Thymus (tissue), 11 donors: ENCODE measurements around the gene MORF4L2. TPM values are rescaled to one million over a fixed set of nuclear protein-coding genes. Genes with fewer than 3 reads are reported as not detected.

Experiments used
- DNase-seq, 9 donors: peaks; one replicate each; pipeline ENCODE4 v3.0.0-alpha.2; 2013; ENCODE audit warnings: low spot score in 9 of 9, low read depth in 6 of 9, missing footprints in 1 of 9
- H3K27ac ChIP-seq, 2 donors: one replicate each; pipeline ENCODE4 v1.5.1; 2013; ENCODE audit warnings: control low read depth in 1 of 2, low read depth in 1 of 2, low read length in 1 of 2, mild to moderate bottlenecking in 1 of 2, moderate library complexity in 1 of 2
- H3K27me3 ChIP-seq, 2 donors: one replicate each; pipeline ENCODE4 v1.5.1; 2013; ENCODE audit warnings: low read length in 1 of 2; ENCODE audit not compliant: control insufficient read depth in 2 of 2, insufficient read depth in 1 of 2
- H3K36me3 ChIP-seq, 2 donors: one replicate each; pipeline ENCODE4 v1.5.1; 2013; ENCODE audit warnings: low read length in 1 of 2, mild to moderate bottlenecking in 1 of 2, moderate library complexity in 1 of 2; ENCODE audit not compliant: control insufficient read depth in 2 of 2, insufficient read depth in 2 of 2
- H3K4me1 ChIP-seq, 2 donors: one replicate each; pipeline ENCODE4 v1.5.1; 2013; ENCODE audit warnings: low read length in 2 of 2; ENCODE audit not compliant: control insufficient read depth in 2 of 2, insufficient read depth in 2 of 2
- H3K4me3 ChIP-seq, 2 donors: one replicate each; pipeline ENCODE4 v1.5.1; 2013; ENCODE audit warnings: low read length in 2 of 2, control low read depth in 1 of 2, mild to moderate bottlenecking in 1 of 2
- H3K9me3 ChIP-seq, 2 donors: one replicate each; pipeline ENCODE4 v1.5.1; 2013; ENCODE audit warnings: low read length in 1 of 2, mild to moderate bottlenecking in 1 of 2; ENCODE audit not compliant: control insufficient read depth in 2 of 2, insufficient read depth in 1 of 2
- WGBS: extraction: QIAGEN DNeasy Blood & Tissue Kit; methylation state at CpG from one replicate; pipeline ENCODE4 v1.1.7; 2013; 5-methylcytosine and 5-hydroxymethylcytosine counted together
- polyA plus RNA-seq: library from polyadenylated mRNA; stranded (reverse); fragments of 200-250 nt; gene quantifications from one replicate; pipeline ENCODE4 v1.2.3, GENCODE V29; 2013
- total RNA-seq: library from RNA; stranded (reverse); fragments of 120-200 nt; gene quantifications from one replicate; pipeline ENCODE4 v1.2.4, GENCODE V29; 2013
- donor health status: healthy.

Gene MORF4L2
- total and polyA plus RNA-seq, 2 donors = 183 to 223 TPM

DNA sequence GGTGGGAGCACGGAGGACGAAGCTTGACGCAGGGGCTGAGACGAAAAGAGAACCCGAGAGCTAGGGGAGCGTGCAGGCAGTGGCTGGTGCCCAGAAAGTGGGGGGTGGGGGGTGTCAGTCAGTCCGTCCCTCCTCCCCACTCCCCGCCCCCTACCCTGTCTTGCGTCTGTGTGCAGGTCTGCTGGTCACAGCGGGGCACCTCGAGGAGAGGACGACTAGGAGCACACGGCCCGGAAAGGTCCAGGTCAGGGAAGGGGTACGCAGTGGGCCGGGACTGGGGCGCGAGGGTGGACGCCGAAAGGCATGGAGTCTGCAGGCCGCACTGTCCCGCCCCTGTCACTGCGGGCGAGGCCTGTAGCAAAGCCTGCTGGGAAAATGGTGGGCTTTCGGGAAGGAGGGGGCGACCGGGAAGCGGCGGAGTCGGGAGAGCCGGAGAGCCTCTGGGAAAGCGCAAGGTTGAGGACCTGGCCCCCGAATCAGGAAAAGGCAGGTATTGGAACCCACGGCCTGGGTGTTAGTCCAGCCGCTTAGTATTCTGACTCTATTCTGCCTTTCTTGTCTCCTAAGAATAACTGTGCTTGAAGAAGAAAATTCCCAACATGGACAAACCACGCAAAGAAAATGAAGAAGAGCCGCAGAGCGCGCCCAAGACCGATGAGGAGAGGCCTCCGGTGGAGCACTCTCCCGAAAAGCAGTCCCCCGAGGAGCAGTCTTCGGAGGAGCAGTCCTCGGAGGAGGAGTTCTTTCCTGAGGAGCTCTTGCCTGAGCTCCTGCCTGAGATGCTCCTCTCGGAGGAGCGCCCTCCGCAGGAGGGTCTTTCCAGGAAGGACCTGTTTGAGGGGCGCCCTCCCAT, 57.0 kb downstream of the MORF4L2 start:
- Histone ChIP-seq H3K27ac (peak overlapping the region; percentile 62 to 70), H3K36me3 (no peaks in the 10 kb centered on the region), H3K9me3 (no peaks in the 10 kb centered on the region), H3K4me3 (peak overlapping the region; percentile 63 to 65), H3K4me1 (peaks cover 0 to 4% of the 10 kb centered on the region in 2 donors), H3K27me3 (peaks cover 0 to 15% of the 10 kb centered on the region in 2 donors)
- DNase-seq = peak in 5 of 9 donors; percentile 1 to 47 (median 10)
- WGBS = under 1% methylated on average over 49 of the region's 49 CpGs

DNA sequence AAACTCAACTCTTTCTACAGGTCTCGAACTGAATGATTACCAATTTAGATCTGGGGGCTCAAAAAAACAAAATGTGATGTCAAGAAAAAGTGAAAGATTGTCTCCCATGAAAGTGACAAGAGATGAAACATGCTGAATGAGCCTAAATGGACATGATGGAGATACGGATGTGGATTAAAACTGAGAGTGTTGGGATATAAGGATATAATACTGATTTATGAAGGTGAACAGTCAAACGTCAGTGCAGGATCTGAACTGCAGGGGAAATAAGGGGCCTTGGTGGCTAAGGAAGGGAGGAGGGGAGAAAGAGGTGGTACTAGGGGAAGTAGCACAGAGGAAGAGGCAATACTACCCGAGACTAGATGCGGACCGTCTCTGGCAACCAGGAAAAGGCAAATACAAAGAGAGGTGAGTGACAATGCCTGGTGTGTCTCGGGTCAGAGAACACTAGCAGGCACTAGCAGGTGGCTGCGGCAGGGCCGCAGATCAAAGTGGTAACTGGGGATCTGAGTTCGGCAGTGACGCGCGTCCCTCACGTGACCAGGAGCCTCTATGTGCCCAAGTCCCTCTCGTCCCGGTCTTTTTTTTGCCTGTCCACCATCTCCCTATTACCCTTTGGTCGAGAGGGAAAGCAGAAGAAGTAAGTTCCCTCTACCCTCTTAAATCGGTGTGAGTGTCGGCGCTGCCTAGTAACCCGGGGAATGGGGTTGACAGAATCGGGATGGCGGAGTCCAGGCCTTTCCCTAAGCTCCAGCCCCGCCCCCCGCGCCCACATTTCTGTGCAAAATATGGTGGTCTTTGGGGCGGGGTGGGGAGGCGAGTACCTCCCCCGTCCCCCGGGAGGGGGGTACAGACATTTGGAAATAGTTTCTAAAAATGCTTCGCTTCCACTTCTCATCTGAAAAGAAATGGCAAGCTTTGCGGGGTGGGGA, 57.8 kb downstream of the MORF4L2 start, which contains the start of gene TCEAL1:
Gene TCEAL1 (plus strand): TSS at position 590 of the 932 bp plus-strand sequence. CDS start 942 bp downstream, outside the sequence.
- 4% methylated on average over 32 of the region's 32 CpGs for WGBS
- DNase-seq = peak in 5 of 9 donors; percentile 23 to 51 (median 25)
- peak within 1 kb of the TSS; percentile 63 to 65 for H3K4me3 ChIP-seq

DNA sequence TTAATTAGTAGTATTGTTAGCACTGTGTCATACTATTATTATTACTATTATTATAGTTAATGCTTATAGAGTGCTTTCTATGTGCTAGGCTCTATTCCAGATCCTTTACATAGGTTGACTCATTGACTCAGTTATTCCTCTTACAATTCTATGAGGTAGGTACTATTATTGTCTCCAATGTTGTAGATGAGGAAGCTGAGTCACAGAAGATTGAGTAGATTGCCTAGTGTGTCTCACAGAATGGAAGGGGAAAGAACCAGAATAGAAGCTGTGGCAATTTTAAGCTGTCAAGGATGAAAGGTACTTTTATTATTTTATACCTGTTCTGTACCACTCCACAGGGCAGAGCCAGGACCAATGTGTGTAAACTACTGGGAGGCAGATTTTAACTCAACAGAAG, 59.6 kb downstream of the MORF4L2 start:
- H3K4me1 ChIP-seq = peaks cover 0 to 4% of the 10 kb centered on the region in 2 donors
- no peaks in the 10 kb centered on the region for H3K9me3 ChIP-seq
- DNase-seq = no peak
- H3K27me3 ChIP-seq = peaks cover 0 to 15% of the 10 kb centered on the region in 2 donors
- no peaks in the 10 kb centered on the region for H3K36me3 ChIP-seq
- no peak overlapping the region for H3K27ac ChIP-seq
- no peak overlapping the region for H3K4me3 ChIP-seq

More for the DNA sequence above, 57.8 kb downstream of the MORF4L2 start, which contains the start of gene TCEAL1:
- peak within 1 kb of the TSS; percentile 62 to 70 for H3K27ac ChIP-seq
- peaks cover 0 to 4% of the 10 kb centered on the region in 2 donors for H3K4me1 ChIP-seq
- no peaks in the 10 kb centered on the region for H3K9me3 ChIP-seq
- H3K36me3 ChIP-seq = no peaks in the 10 kb centered on the region
- H3K27me3 ChIP-seq = peaks cover 0 to 15% of the 10 kb centered on the region in 2 donors

Other genes with a start within 250 kb of the MORF4L2 start
- gene RAB40A, start 167.2 kb downstream of the MORF4L2 start, total RNA-seq = 0.09 TPM
- 0.48 TPM for gene RAB40A, start 167.2 kb downstream of the MORF4L2 start, polyA plus RNA-seq
- gene TCEAL4, start 101.2 kb downstream of the MORF4L2 start, total RNA-seq = 27.2 TPM
- 200 TPM for gene TCEAL4, start 101.2 kb downstream of the MORF4L2 start, polyA plus RNA-seq
- gene TCEAL3, start 78.7 kb downstream of the MORF4L2 start, total RNA-seq = 5.5 TPM
- 25.9 TPM for gene TCEAL3, start 78.7 kb downstream of the MORF4L2 start, polyA plus RNA-seq
- gene TCEAL1, start 57.7 kb downstream of the MORF4L2 start, total RNA-seq = 14.9 TPM
- gene TCEAL1, start 57.7 kb downstream of the MORF4L2 start, polyA plus RNA-seq = 55.7 TPM
- gene TMEM31, start 24.2 kb upstream of the MORF4L2 start, total RNA-seq = 0.19 TPM
- gene TMEM31, start 24.2 kb upstream of the MORF4L2 start, polyA plus RNA-seq = 0.37 TPM
- gene PLP1, start 90.1 kb upstream of the MORF4L2 start, total RNA-seq = 9.6 TPM
- gene PLP1, start 90.1 kb upstream of the MORF4L2 start, polyA plus RNA-seq = 4.2 TPM
- gene RAB9B, start 145.6 kb upstream of the MORF4L2 start, total RNA-seq = 1.5 TPM
- gene RAB9B, start 145.6 kb upstream of the MORF4L2 start, polyA plus RNA-seq = 1.3 TPM